GM23338 (cell line): ENCODE data around the gene DPEP2NB. TPM values are rescaled to one million over a fixed set of nuclear protein-coding genes. Genes with fewer than 3 reads are reported as not detected.

Experiments used
- ATAC-seq: fragments of 200-7000 bp; cut with Tn5 transposase; 3 replicates; pipeline ENCODE4 v1.9.1; 2020
- DNase-seq: peaks from one replicate; pipeline ENCODE4 v3.0.0-alpha.2; 2015; ENCODE audit warnings: low spot score
- H2AFZ ChIP-seq: fragments of 200-600 bp; sonication (generic); 2 replicates; pipeline ENCODE4 v1.8.0; 2016; ENCODE audit warnings: antibody characterized with exemption, mild to moderate bottlenecking, moderate library complexity
- H3F3A ChIP-seq: fragments of 200-600 bp; sonication (generic); replicated peaks from 2 replicates; pipeline ENCODE4 v1.8.0; 2017; ENCODE audit warnings: antibody characterized with exemption, mixed run types, low read depth
- H3K27ac ChIP-seq: fragments of 200-600 bp; sonication (generic); 2 replicates; pipeline ENCODE4 v1.6.1; 2016; ENCODE audit warnings: low read depth
- H3K27me3 ChIP-seq: fragments of 200-600 bp; sonication (generic); 2 replicates; pipeline ENCODE4 v1.8.0; 2016; ENCODE audit warnings: mild to moderate bottlenecking, mixed run types, moderate library complexity; ENCODE audit not compliant: insufficient read depth
- H3K36me3 ChIP-seq: fragments of 200-600 bp; sonication (generic); 2 replicates; pipeline ENCODE4 v1.8.0; 2016; ENCODE audit warnings: mild to moderate bottlenecking; ENCODE audit not compliant: insufficient read depth
- H3K4me1 ChIP-seq: fragments of 200-600 bp; sonication (generic); 2 replicates; pipeline ENCODE4 v1.8.0; 2016; ENCODE audit warnings: mild to moderate bottlenecking, moderate library complexity; ENCODE audit not compliant: insufficient read depth
- H3K4me2 ChIP-seq: fragments of 200-600 bp; sonication (generic); 2 replicates; pipeline ENCODE4 v1.7.1; 2017; ENCODE audit warnings: mixed run types
- H3K4me3 ChIP-seq: fragments of 200-600 bp; sonication (generic); 2 replicates; pipeline ENCODE4 v1.6.1; 2016; ENCODE audit warnings: mixed run types
- H3K79me2 ChIP-seq: fragments of 200-600 bp; sonication (generic); replicated peaks from 2 replicates; pipeline ENCODE4 v1.8.0; 2017; ENCODE audit warnings: mild to moderate bottlenecking; ENCODE audit not compliant: insufficient read depth
- H3K9me2 ChIP-seq: fragments of 200-600 bp; sonication (generic); 2 replicates; pipeline ENCODE4 v1.8.0; 2017; ENCODE audit not compliant: insufficient read depth
- H4K20me1 ChIP-seq: fragments of 200-600 bp; sonication (generic); replicated peaks from 2 replicates; pipeline ENCODE4 v1.8.0; 2017; ENCODE audit warnings: mild to moderate bottlenecking; ENCODE audit not compliant: insufficient read depth
- H3K27ac Mint-ChIP-seq: 2 replicates; pipeline ENCODE4 v1.8.0; 2020; ENCODE audit warnings: inconsistent platforms, mild to moderate bottlenecking, moderate library complexity, mixed read lengths
- H3K27me3 Mint-ChIP-seq: 3 replicates; pipeline ENCODE4 v1.8.0; 2022; ENCODE audit warnings: low read depth, mild to moderate bottlenecking, moderate library complexity, mixed read lengths, inconsistent platforms; ENCODE audit not compliant: insufficient read depth, poor library complexity
- H3K36me3 Mint-ChIP-seq: 3 replicates; pipeline ENCODE4 v1.8.0; 2021; ENCODE audit warnings: low read depth, mild to moderate bottlenecking, inconsistent platforms, moderate library complexity, mixed read lengths
- H3K4me1 Mint-ChIP-seq: 3 replicates; pipeline ENCODE4 v1.8.0; 2020; ENCODE audit warnings: mild to moderate bottlenecking, inconsistent platforms, mixed read lengths
- H3K4me3 Mint-ChIP-seq: 3 replicates; pipeline ENCODE4 v1.8.0; 2021; ENCODE audit warnings: moderate library complexity, mild to moderate bottlenecking, inconsistent platforms, mixed read lengths
- H3K9me3 Mint-ChIP-seq: 3 replicates; pipeline ENCODE4 v1.8.0; 2020; ENCODE audit warnings: moderate library complexity, mild to moderate bottlenecking, inconsistent platforms, mixed read lengths
- EZH2 ChIP-seq: fragments of 200-600 bp; sonication (generic); IDR thresholded peaks from one replicate; pipeline ENCODE4 v1.8.0; 2017; ENCODE audit warnings: antibody characterized with exemption, mild to moderate bottlenecking, low read depth; ENCODE audit not compliant: unreplicated experiment
- polyA plus RNA-seq: library from polyadenylated mRNA; unstranded; fragments of >200 nt; fragmentation: Nextera tagmentation; extraction: Ambion mirVana; gene quantifications from 2 replicates; pipeline ENCODE4 v1.2.1, GENCODE V29; 2016
- total RNA-seq: library from RNA; depleted of rRNA; stranded (reverse); fragments of >200 nt; shearing (Covaris generic); gene quantifications from 2 replicates; pipeline ENCODE4 v1.2.3, GENCODE V29; 2014
- TF ChIP-seq, protein P1 (sequence below): fragments of 250-450 bp; sonication (Bioruptor Pico); IDR thresholded peaks from 2 replicates; pipeline ENCODE4 v1.5.0; 2020; ENCODE audit warnings: mild to moderate bottlenecking, moderate library complexity
- TF ChIP-seq, protein P2 (sequence below): IDR thresholded peaks from 2 replicates; pipeline ENCODE4 v1.6.1; 2016; ENCODE audit warnings: antibody characterized with exemption
- TF ChIP-seq, protein P3 (sequence below), 2 experiments: fragments of 200-600 bp in 1 of 2; sonication (generic) in 1 of 2; conservative IDR thresholded peaks; 2 replicates each; pipeline versions ENCODE4 v1.5.1 to v1.6.1; 2016 to 2017; ENCODE audit warnings: antibody characterized with exemption in 2 of 2, low read depth in 2 of 2, mild to moderate bottlenecking in 2 of 2, moderate library complexity in 1 of 2

DPEP2NB gene
- total and polyA plus RNA-seq, 2 experiments from 2014 or later: not detected

DNA sequence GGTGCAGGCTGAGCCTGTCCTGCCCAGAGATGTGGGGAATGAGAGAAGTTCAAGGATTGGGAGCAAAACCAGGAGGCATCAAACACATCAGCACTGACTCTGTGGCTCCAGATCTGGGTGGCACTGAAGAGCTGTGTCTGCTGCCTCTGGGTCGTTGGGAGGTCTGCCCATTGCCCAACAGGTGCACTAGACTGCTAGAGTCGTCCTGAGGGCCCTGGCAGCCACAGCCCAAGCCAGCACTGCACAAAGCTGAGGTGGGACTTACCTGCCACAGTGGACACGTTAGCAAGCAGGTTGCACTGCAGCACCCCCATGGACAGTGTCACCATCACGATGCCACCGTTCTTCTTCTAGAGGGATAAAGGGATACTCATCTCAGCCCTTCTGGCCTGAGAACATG is 38.7 kb downstream of the DPEP2NB start (continued):
- TF ChIP-seq, protein P1, sequence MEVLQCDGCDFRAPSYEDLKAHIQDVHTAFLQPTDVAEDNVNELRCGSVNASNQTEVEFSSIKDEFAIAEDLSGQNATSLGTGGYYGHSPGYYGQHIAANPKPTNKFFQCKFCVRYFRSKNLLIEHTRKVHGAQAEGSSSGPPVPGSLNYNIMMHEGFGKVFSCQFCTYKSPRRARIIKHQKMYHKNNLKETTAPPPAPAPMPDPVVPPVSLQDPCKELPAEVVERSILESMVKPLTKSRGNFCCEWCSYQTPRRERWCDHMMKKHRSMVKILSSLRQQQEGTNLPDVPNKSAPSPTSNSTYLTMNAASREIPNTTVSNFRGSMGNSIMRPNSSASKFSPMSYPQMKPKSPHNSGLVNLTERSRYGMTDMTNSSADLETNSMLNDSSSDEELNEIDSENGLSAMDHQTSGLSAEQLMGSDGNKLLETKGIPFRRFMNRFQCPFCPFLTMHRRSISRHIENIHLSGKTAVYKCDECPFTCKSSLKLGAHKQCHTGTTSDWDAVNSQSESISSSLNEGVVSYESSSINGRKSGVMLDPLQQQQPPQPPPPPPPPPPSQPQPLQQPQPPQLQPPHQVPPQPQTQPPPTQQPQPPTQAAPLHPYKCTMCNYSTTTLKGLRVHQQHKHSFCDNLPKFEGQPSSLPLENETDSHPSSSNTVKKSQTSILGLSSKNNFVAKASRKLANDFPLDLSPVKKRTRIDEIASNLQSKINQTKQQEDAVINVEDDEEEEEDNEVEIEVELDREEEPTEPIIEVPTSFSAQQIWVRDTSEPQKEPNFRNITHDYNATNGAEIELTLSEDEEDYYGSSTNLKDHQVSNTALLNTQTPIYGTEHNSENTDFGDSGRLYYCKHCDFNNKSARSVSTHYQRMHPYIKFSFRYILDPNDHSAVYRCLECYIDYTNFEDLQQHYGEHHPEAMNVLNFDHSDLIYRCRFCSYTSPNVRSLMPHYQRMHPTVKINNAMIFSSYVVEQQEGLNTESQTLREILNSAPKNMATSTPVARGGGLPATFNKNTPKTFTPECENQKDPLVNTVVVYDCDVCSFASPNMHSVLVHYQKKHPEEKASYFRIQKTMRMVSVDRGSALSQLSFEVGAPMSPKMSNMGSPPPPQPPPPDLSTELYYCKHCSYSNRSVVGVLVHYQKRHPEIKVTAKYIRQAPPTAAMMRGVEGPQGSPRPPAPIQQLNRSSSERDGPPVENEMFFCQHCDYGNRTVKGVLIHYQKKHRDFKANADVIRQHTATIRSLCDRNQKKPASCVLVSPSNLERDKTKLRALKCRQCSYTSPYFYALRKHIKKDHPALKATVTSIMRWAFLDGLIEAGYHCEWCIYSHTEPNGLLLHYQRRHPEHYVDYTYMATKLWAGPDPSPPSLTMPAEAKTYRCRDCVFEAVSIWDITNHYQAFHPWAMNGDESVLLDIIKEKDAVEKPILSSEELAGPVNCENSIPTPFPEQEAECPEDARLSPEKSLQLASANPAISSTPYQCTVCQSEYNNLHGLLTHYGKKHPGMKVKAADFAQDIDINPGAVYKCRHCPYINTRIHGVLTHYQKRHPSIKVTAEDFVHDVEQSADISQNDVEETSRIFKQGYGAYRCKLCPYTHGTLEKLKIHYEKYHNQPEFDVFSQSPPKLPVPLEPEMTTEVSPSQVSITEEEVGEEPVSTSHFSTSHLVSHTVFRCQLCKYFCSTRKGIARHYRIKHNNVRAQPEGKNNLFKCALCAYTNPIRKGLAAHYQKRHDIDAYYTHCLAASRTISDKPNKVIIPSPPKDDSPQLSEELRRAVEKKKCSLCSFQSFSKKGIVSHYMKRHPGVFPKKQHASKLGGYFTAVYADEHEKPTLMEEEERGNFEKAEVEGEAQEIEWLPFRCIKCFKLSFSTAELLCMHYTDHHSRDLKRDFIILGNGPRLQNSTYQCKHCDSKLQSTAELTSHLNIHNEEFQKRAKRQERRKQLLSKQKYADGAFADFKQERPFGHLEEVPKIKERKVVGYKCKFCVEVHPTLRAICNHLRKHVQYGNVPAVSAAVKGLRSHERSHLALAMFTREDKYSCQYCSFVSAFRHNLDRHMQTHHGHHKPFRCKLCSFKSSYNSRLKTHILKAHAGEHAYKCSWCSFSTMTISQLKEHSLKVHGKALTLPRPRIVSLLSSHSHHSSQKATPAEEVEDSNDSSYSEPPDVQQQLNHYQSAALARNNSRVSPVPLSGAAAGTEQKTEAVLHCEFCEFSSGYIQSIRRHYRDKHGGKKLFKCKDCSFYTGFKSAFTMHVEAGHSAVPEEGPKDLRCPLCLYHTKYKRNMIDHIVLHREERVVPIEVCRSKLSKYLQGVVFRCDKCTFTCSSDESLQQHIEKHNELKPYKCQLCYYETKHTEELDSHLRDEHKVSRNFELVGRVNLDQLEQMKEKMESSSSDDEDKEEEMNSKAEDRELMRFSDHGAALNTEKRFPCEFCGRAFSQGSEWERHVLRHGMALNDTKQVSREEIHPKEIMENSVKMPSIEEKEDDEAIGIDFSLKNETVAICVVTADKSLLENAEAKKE (CRISPR knock-in tag): no peak

DNA sequence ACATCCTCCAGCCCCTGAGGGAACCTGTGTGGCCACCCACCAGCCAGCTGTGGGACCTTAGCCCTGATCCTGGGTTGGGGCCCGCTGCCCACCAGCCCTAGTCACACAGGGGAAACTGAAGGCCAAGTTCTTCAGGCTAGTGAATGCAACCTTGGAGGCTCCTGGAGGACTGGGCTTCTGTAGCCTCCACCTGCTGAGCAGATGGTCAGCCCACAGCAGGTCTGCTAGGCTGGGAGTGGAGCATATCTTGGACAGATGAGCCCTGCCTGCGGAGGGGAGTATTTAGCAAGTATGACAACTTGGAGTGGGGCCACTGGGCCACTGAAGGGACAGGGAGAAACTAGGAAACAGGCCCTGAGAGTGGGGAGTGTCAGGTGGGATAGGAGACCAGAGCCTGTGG is 39.5 kb downstream of the DPEP2NB start:
- Histone ChIP-seq H3K27ac (no peak overlapping the region), H3K36me3 (no peaks in the 10 kb centered on the region), H3K4me3 (no peak overlapping the region), H3K4me2 (no peak overlapping the region), H4K20me1 (no peaks in the 10 kb centered on the region), H3K4me1 (no peaks in the 10 kb centered on the region), H3K27me3 (no peaks in the 10 kb centered on the region), H3K79me2 (no peaks in the 10 kb centered on the region), H3F3A (no peaks in the 10 kb centered on the region), H2AFZ (no peak overlapping the region), H3K9me2 (no peaks in the 10 kb centered on the region)
- Mint-ChIP-seq H3K27ac (no peak overlapping the region), H3K4me3 (no peak overlapping the region), H3K4me1 (no peaks in the 10 kb centered on the region; the same call in 2 of the 3 replicates), H3K36me3 (no peaks in the 10 kb centered on the region), H3K9me3 (no peaks in the 10 kb centered on the region), H3K27me3 (peaks cover 12% of the 10 kb centered on the region)
- TF ChIP-seq EZH2: no peak
- TF ChIP-seq, protein P2, sequence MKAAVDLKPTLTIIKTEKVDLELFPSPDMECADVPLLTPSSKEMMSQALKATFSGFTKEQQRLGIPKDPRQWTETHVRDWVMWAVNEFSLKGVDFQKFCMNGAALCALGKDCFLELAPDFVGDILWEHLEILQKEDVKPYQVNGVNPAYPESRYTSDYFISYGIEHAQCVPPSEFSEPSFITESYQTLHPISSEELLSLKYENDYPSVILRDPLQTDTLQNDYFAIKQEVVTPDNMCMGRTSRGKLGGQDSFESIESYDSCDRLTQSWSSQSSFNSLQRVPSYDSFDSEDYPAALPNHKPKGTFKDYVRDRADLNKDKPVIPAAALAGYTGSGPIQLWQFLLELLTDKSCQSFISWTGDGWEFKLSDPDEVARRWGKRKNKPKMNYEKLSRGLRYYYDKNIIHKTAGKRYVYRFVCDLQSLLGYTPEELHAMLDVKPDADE: no peak
- TF ChIP-seq, protein P3, sequence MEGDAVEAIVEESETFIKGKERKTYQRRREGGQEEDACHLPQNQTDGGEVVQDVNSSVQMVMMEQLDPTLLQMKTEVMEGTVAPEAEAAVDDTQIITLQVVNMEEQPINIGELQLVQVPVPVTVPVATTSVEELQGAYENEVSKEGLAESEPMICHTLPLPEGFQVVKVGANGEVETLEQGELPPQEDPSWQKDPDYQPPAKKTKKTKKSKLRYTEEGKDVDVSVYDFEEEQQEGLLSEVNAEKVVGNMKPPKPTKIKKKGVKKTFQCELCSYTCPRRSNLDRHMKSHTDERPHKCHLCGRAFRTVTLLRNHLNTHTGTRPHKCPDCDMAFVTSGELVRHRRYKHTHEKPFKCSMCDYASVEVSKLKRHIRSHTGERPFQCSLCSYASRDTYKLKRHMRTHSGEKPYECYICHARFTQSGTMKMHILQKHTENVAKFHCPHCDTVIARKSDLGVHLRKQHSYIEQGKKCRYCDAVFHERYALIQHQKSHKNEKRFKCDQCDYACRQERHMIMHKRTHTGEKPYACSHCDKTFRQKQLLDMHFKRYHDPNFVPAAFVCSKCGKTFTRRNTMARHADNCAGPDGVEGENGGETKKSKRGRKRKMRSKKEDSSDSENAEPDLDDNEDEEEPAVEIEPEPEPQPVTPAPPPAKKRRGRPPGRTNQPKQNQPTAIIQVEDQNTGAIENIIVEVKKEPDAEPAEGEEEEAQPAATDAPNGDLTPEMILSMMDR (conservative IDR thresholded peaks at IDR 0.05; ENCODE audit: low read depth in 2 of 2): no peak
- ATAC-seq: no peak
- DNase-seq: no peak
